ENCODE results near the gene SEMA4G. TPM values are rescaled to one million over a fixed set of nuclear protein-coding genes. Genes with fewer than 3 reads are reported as not detected.
"Not testable (repeated sequence)": the region's sequence is repeated elsewhere in the genome, so short reads cannot be mapped to it uniquely, and the experiment has no call there.

The SEMA4G gene
- polyA plus RNA-seq, 1 experiment, result 4.2 TPM

DNA sequence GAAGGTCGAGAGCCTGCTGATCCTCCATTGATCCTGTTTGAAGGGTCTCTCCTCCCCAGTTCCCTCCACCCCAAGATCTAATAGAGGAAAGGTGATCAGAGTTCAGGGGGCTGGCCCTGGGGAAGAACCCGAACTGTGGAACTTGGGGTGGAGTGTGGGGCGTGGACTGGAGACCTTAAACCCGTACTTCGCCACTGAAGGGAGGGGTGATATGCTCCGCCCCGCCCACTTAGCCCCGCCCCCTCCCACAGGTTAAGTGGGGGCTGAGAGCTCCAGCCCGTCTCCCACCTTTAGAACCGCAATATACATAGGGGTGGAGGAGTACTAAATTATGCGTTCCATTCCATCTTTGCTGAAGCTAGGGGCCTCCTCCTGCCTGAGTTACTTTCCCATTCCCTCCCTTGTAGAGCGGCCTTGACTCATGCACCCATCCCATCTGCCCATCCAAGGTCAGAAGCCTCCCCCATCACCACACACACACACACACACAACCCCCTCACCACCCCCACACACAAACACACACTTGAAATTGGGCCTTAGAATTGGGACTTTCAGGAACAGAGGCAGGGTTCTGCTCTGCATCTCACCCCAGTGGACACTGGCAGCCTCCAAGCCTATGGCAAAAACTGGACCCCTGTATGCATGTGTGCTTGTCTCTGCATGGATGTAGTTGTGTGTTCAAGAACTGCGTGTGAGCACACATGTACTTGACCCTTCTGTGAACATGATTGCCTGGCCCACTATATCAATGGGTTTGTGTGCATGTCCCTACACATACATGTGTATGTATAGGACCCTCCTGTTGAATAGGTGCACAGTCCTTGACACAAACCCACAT is 991 bp downstream of the SEMA4G start:
- no peak for DNase-seq (ENCODE audit: low read depth)
- 0 out of 2 replicates have a peak, but pooled peaks cover 2% of the 10 kb centered on the region for H3K36me3 ChIP-seq (ENCODE audit: control insufficient read depth, insufficient read depth, low read length)
- ChIA-PET CTCF (interaction anchor here (0.9 to 2.4 kb wide), 8 partner anchors 13 to 45 kb away, joined by 3 to 12 read pairs (median 4); no protein-coding TSS in a partner anchor), POLR2A (no interaction called here)
- TF ChIP-seq, protein P1, sequence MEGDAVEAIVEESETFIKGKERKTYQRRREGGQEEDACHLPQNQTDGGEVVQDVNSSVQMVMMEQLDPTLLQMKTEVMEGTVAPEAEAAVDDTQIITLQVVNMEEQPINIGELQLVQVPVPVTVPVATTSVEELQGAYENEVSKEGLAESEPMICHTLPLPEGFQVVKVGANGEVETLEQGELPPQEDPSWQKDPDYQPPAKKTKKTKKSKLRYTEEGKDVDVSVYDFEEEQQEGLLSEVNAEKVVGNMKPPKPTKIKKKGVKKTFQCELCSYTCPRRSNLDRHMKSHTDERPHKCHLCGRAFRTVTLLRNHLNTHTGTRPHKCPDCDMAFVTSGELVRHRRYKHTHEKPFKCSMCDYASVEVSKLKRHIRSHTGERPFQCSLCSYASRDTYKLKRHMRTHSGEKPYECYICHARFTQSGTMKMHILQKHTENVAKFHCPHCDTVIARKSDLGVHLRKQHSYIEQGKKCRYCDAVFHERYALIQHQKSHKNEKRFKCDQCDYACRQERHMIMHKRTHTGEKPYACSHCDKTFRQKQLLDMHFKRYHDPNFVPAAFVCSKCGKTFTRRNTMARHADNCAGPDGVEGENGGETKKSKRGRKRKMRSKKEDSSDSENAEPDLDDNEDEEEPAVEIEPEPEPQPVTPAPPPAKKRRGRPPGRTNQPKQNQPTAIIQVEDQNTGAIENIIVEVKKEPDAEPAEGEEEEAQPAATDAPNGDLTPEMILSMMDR (IDR thresholded peaks at IDR 0.05; ENCODE audit: insufficient read depth, low read depth, low read length), result no peak
- peak overlapping the region; percentile 67 for H3K4me3 ChIP-seq (ENCODE audit: low read depth, low read length)
- no peaks in the 10 kb centered on the region for H3K27me3 ChIP-seq (ENCODE audit: control insufficient read depth, insufficient read depth, low read length)

GRCh38 chr10:100970914-100971811 is 1.9 kb downstream of the SEMA4G start:
- TF ChIP-seq, protein P1 (IDR thresholded peaks at IDR 0.05; ENCODE audit: insufficient read depth, low read depth, low read length), result no peak
- no peak overlapping the region for H3K4me3 ChIP-seq (ENCODE audit: low read depth, low read length)
- POLR2A ChIA-PET, result no interaction called here

GRCh38 chr10:100972115-100972903 is 3.0 kb downstream of the SEMA4G start:
- CTCF ChIA-PET, result interaction anchor here (0.7 to 1.3 kb wide), 2 partner anchors 38 to 42 kb away, joined by 3 to 7 read pairs; no protein-coding TSS in a partner anchor
- Histone ChIP-seq H3K36me3 (ENCODE audit: control insufficient read depth, insufficient read depth, low read length) (no peaks in the 10 kb centered on the region), H3K27me3 (ENCODE audit: control insufficient read depth, insufficient read depth, low read length) (no peaks in the 10 kb centered on the region), H3K4me3 (ENCODE audit: low read depth, low read length) (no peak overlapping the region)
- POLR2A ChIA-PET, result no interaction called here
- no peak for DNase-seq (ENCODE audit: low read depth)
- TF ChIP-seq, protein P1 (IDR thresholded peaks at IDR 0.05; ENCODE audit: insufficient read depth, low read depth, low read length), result no peak

More at GRCh38 chr10:100970914-100971811, 1.9 kb downstream of the SEMA4G start:
- DNase-seq (ENCODE audit: low read depth), result no peak
- no peaks in the 10 kb centered on the region for H3K27me3 ChIP-seq (ENCODE audit: control insufficient read depth, insufficient read depth, low read length)
- CTCF ChIA-PET, result no interaction called here
- H3K36me3 ChIP-seq (ENCODE audit: control insufficient read depth, insufficient read depth, low read length), result no peaks in the 10 kb centered on the region

GRCh38 chr10:100972904-100973535 is 3.7 kb downstream of the SEMA4G start:
- H3K27me3 ChIP-seq (ENCODE audit: control insufficient read depth, insufficient read depth, low read length), result no peaks in the 10 kb centered on the region
- H3K36me3 ChIP-seq (ENCODE audit: control insufficient read depth, insufficient read depth, low read length), result no peaks in the 10 kb centered on the region
- DNase-seq (ENCODE audit: low read depth), result no peak
- ChIA-PET POLR2A (no interaction called here), CTCF (interaction anchor here (1.3 kb wide), 1 partner anchor 41 kb away, joined by 7 read pairs; no protein-coding TSS in a partner anchor)
- TF ChIP-seq, protein P1 (IDR thresholded peaks at IDR 0.05; ENCODE audit: insufficient read depth, low read depth, low read length), result no peak
- H3K4me3 ChIP-seq (ENCODE audit: low read depth, low read length), result no peak overlapping the region

DNA sequence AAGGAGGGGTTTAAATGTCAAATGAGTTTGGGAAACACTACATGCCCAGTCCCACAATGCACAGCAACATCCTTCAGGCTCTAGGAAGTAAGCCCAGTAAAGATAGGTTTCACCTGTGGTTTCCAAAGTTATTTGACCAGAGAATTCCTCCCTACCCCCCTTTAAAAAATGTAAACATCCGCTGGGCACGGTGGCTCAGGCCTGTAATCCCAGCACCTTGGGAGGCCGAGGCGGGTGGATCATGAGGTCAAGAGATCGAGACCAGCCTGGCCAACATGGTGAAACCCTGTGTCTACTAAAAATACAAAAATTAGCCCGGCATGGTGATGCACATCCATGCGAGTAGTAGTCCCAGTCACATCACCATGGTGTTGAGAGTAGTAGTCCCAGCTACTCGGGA is 6.1 kb downstream of the SEMA4G start:
- CTCF ChIA-PET, result interaction anchor here (1.0 to 1.6 kb wide), 6 partner anchors 10 to 39 kb away, joined by 3 to 5 read pairs (median 4); no protein-coding TSS in a partner anchor

More for the DNA sequence above, 6.1 kb downstream of the SEMA4G start:
- H3K36me3 ChIP-seq (ENCODE audit: control insufficient read depth, insufficient read depth, low read length); DNase-seq (ENCODE audit: low read depth); H3K27me3 ChIP-seq (ENCODE audit: control insufficient read depth, insufficient read depth, low read length); POLR2A ChIA-PET; H3K4me3 ChIP-seq (ENCODE audit: low read depth, low read length): not testable (repeated sequence)

All from BJ (cell line).